ENCODE data around the gene GRIA4.

The GRIA4 gene

DNA sequence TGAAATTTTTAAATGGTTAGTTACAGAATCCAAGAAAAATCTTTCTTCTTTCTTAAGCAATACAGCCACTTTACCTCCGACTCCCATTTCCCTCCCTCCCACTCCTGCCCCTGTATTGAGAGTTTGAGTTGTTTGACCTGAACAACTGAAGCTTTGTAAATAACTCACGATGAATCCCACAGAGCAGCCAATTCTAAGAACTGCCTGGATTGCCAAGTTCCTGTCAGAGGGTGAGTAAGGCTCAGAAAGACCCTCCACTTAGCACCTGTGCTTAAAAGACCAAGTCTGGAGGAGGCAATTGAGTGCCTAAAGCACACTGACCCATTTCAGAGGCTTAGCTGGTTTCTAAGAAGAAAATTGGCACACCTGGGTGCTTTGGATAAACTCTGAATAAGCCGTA lies 253.7 kb downstream of the GRIA4 start:
- TF ChIP-seq, protein P1, sequence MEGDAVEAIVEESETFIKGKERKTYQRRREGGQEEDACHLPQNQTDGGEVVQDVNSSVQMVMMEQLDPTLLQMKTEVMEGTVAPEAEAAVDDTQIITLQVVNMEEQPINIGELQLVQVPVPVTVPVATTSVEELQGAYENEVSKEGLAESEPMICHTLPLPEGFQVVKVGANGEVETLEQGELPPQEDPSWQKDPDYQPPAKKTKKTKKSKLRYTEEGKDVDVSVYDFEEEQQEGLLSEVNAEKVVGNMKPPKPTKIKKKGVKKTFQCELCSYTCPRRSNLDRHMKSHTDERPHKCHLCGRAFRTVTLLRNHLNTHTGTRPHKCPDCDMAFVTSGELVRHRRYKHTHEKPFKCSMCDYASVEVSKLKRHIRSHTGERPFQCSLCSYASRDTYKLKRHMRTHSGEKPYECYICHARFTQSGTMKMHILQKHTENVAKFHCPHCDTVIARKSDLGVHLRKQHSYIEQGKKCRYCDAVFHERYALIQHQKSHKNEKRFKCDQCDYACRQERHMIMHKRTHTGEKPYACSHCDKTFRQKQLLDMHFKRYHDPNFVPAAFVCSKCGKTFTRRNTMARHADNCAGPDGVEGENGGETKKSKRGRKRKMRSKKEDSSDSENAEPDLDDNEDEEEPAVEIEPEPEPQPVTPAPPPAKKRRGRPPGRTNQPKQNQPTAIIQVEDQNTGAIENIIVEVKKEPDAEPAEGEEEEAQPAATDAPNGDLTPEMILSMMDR (IDR thresholded peaks at IDR 0.05): no peak

DNA sequence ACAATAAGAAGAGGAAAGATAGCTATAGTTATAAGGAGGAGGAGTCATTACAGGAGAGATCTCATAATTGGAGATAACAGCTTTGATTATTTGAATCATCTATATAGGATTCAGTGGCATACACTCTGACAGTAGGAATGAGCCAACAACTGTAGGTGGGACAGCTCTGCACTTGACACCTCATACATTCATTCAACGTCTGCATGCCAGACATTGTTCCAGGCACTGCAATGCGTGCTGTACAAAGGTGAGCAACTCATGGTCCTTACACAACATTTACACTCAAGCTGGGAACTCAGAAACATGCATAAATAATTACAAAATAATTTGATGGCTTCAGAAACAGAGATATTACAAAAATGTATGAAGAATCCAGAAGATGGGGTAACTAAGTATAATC lies 257.9 kb downstream of the GRIA4 start:
- TF ChIP-seq, protein P1 (IDR thresholded peaks at IDR 0.05): no peak

DNA sequence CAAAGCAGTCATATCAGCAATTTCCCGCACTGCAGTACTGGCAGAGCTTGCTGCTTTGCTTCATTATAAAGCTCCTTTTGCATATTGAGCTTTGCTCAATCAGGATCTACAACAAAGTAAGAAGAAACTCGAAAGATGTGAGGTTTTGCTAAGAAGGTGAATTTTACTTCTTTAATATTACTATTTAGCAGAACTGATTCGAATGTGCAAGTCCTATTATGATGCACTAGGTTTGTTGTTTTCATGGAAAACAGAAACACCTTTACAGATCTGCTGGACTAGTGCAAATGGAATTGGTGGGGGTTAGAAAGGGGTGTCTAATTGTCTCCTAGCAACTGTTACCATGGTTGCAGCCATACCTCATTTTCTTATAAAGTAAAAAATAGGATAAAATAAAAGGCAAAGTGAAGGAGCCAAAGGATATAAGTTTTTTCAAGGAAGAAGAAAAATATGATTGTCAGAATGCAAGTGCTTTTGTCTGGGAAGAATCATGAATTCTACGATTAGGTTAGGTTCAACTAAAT lies 259.0 kb downstream of the GRIA4 start:
- TF ChIP-seq, protein P1 (IDR thresholded peaks at IDR 0.05): no peak

DNA sequence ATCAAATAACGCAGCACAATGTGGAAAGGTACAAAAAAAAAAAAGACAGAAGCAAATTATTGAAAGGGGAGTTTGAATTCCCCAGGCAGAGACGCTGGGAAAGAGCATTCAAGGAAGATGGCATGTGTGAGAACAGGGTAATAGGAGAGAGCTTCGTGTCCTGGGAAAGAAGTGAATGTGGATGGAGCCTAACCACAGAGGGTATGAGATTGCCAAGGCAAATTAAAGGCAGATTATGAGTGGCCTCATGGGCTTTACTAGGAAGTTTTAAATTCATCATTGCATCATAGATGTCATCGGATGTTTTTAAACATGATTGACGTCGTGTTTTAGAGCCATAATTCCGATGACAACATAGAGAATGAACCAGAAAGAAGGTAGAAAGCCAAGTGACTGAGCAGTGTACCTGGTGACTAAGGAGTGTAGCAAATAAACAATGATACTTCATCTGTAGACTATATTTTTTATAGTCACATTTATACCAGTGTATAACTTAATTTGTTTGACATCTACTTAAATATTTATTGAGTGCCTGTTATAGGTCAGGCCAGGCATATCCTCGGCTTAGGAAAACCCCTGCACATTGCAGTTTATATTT lies 260.7 kb downstream of the GRIA4 start:
- TF ChIP-seq, protein P1 (IDR thresholded peaks at IDR 0.05): no peak

DNA sequence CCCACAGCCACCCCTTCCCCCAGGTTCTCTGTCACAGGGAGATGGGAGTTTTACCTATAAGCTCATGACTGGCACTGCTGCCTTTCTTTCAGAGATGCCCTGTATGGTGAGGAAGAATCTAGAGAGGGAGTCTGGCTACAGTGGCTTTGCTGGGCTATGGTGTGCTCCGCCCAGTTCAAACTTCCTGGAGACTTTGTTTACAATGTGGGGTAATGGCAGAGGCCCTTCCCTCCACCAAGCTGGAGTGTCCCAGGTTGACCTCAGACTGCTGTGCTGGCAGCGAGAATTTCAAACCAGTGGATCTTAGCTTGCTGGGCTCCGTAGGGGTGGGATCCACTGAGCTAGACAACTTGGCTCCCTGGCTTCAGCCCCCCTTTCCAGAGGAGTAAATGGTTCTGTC lies 268.6 kb downstream of the GRIA4 start:
- TF ChIP-seq, protein P1 (IDR thresholded peaks at IDR 0.05): no peak

DNA sequence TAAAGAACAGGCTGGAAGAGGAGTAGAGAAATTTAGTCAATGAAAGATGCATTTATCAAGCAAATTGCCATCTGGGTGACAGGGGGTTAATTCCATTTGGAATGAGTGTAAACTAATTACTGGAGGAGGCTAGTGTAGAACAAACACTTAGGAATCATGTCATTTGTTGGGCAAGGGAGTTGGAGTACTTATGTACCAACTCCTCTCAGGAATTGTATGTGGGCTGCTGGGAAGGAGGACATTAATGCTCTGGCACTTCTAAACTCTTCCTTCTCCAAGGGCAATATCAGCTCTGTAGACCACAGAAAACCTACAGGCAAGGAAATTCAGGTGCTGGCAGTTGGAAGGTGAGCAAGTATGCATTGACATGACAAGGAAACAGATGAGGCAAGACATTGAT lies 271.2 kb downstream of the GRIA4 start:
- TF ChIP-seq, protein P1 (IDR thresholded peaks at IDR 0.05): no peak

DNA sequence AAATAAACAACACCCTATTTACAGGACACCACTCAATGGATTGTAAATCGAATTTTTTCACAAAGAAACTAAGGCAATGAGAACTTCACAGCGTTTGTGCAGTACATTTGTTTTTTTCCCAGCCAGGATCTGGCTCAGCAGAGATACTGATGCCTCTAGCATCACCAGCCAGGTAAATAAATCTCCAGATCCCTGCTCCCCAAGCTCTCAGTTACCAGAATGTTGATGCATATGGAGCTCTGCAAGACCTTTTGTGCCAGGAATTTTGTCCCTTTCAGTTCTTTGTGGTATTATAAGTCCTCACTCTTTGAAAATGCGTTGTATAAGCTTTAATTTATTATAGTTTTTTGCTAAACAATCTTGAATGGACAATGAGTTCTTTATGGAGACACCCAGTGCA lies 274.6 kb downstream of the GRIA4 start:
- TF ChIP-seq, protein P1 (IDR thresholded peaks at IDR 0.05): no peak

DNA sequence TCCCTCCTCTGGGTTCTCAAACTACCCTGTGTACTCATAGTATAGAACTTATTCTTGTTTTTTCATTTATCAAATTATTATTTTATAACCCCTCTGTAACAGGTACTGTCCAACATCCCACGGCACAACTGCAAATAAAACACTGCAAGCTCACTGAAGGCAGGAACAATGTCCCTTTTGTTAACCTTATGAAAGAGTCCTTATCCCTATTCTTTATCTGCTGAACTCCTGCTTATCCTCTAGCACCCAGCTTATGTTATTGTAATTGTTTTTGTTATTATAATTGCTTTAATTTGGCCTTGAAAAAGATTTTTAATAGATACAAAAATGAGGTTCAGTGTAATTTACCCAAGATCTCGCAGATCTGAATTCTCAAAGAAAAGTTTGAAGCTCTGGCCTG lies 281.8 kb downstream of the GRIA4 start:
- TF ChIP-seq, protein P1 (IDR thresholded peaks at IDR 0.05): no peak

All from LNCAP (cell line).